Activated CD8-positive, alpha-beta memory T cell treated with anti-CD3 and anti-CD28 coated beads, Interleukin-2, amount 50 U/mL, for 1 hour (primary cell): ENCODE results near the gene INCENP.
"Not testable (repeated sequence)": the region's sequence is repeated elsewhere in the genome, so short reads cannot be mapped to it uniquely, and the experiment has no call there.

Experiments used
- DNase-seq: peaks from one replicate; pipeline ENCODE4 v3.0.0-alpha.2; 2020; ENCODE audit errors: extremely low read depth

Gene INCENP

GRCh38 chr11:62123669-62124185 lies at the start of gene INCENP:
INCENP (plus strand) TSS chr11:62124011; CDS start chr11:62128162, 4,151 bp downstream.
- peak; percentile 84 for DNase-seq

GRCh38 chr11:62075438-62075837 lies 48.4 kb upstream of the INCENP start:
- DNase-seq = no peak

- no peak for DNase-seq
These were observed 46.7 kb upstream of the INCENP start for GRCh38 chr11:62077132-62077531.

- DNase-seq = peak; percentile 56
These were observed 42.2 kb upstream of the INCENP start for GRCh38 chr11:62081378-62082291.

GRCh38 chr11:62082292-62082657 lies 41.5 kb upstream of the INCENP start:
- no peak for DNase-seq

- DNase-seq = not testable (repeated sequence)
These were observed 39.0 kb upstream of the INCENP start for GRCh38 chr11:62084801-62085200.

GRCh38 chr11:62087694-62088093 lies 36.1 kb upstream of the INCENP start:
- DNase-seq = no peak

- no peak for DNase-seq
These were observed 35.4 kb upstream of the INCENP start for GRCh38 chr11:62088331-62088933.

- no peak for DNase-seq
These were observed 20.7 kb upstream of the INCENP start for GRCh38 chr11:62103141-62103540.

GRCh38 chr11:62103986-62104385 lies 19.8 kb upstream of the INCENP start:
- no peak for DNase-seq

GRCh38 chr11:62104816-62105653 lies 18.8 kb upstream of the INCENP start:
- DNase-seq = no peak

- DNase-seq = no peak
These were observed 18.1 kb upstream of the INCENP start for GRCh38 chr11:62105667-62106191.

GRCh38 chr11:62108017-62108750 lies 15.6 kb upstream of the INCENP start:
- DNase-seq = no peak

GRCh38 chr11:62108971-62109404 lies 14.8 kb upstream of the INCENP start:
- DNase-seq = no peak

- DNase-seq = no peak
These were observed 8.6 kb upstream of the INCENP start for GRCh38 chr11:62115085-62115694.

- no peak for DNase-seq
These were observed 7.4 kb upstream of the INCENP start for GRCh38 chr11:62116451-62116850.

GRCh38 chr11:62119569-62119968 lies 4.2 kb upstream of the INCENP start:
- DNase-seq = no peak

- no peak for DNase-seq
These were observed 3.8 kb upstream of the INCENP start for GRCh38 chr11:62120001-62120400.

- DNase-seq = no peak
These were observed 3.4 kb upstream of the INCENP start for GRCh38 chr11:62120431-62120830.

GRCh38 chr11:62122076-62122475 lies 1.7 kb upstream of the INCENP start:
- DNase-seq = no peak
